HG03060 (cell line): ENCODE results near the gene ZNF784.

Experiments used
- ATAC-seq: cut with Tn5 transposase; IDR thresholded peaks from one replicate; pipeline ENCODE4 v1.9.1; 2021; ENCODE audit warnings: low read depth, moderate number of reproducible peaks; ENCODE audit not compliant: unreplicated experiment

Gene ZNF784

DNA sequence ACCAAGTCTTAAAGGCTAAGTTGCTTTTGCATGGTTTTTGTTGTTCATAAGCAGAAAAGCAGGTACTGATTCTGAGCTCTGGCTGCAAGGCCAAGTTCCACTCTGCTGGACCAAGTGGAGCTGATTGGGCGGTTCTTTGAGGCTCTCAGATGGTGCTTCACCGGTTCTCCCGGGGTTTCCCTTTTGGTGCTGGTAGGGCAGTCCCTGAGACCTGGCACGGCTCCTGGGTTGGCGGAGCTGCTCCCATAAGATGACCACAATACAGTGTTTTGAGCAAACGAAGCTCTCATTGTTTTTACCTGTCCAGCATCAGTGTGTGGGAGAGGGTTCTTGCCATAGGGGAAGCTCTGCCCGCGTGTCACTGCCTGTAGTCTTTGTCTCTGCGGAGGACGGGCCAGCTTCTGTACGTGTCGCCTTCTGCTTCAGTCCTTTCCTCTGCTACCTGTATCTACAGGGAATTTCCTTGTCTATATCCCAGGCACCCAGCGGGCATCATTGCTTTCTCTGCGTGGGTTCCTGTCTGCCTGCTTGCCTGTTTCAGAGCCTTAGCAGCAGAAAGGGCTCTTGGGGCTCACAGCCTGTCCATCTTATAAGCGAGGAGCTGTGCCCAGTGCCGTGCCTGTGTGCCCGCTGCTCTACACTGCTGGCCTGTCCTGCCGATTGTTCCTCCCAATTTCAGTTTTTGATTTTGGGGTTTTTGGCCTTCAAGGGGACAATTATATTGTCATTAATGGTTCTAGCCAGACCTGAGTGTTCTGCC is 32.8 kb upstream of the ZNF784 start:
- ATAC-seq, result no peak

DNA sequence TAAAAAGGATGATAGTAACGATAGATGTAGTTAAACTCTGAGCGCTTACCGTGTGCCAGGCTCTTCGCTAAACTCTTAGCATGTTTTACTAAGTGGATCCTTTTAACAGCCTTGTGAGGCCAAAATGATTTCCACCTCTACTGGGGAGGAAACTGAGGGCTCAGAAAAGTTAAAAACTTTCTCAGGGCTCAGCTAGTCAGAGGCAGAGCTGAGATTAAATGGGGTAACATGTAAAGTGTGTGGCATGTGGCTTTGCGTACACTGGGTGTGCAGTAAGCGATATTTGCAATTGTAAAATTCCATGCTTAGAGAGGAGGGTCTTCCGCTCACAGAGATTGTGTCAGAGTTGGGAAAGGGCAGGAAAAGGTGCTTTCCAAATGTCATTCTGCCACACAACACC is 32.2 kb upstream of the ZNF784 start:
- no peak for ATAC-seq

GRCh38 chr19:55655648-55656040 is 31.3 kb upstream of the ZNF784 start:
- no peak for ATAC-seq

GRCh38 chr19:55654868-55655647 is 30.7 kb upstream of the ZNF784 start, which contains the start of gene U2AF2:
Gene U2AF2, plus strand, starts transcription at chr19:55655035. Its CDS starts 70 bp downstream, at chr19:55655105.
- peak; percentile 16 for ATAC-seq

- ATAC-seq, result peak; percentile 38
Measured at GRCh38 chr19:55654323-55654867, 30.0 kb upstream of the ZNF784 start.

- ATAC-seq, result peak; percentile 45
Measured at GRCh38 chr19:55653651-55654322, 29.4 kb upstream of the ZNF784 start.

DNA sequence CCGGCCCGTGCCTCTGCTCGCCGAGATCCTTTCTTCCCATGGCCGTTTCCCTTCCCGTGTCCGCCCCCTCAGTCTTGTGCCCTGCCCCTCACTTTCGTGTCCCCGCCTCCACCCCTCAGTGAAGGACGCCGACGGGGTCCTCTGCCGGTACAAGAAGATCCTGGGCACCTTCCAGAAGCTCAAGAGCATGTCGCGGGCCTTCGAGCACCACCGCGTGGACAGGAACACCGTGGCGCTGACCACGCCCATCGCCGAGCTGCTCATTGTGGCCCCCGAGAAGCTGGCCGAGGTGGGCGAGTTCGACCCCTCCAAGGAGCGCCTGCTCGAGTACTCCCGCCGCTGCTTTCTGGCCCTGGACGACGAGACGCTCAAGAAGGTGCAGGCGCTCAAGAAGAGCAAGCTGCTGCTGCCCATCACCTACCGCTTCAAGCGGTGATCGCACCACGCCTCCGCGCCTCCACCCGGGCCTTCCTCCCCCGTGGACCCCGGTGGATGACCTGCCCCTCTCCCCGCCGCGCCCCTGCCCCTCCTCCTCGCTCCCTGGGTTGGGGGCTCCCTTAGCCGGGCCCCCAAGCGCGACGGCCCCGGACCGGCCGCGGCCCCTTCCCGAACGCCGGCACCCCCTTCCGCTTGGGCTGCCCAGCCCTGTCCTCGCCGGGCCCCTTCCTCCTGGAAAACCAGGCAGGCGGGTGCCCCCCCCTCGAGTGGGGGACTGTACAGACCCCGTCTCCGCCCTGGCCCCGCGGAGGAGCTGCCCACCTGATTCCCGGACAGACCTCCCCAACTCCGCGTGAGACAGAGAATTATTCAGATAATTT is 28.2 kb upstream of the ZNF784 start:
- ATAC-seq, result no peak

GRCh38 chr19:55651236-55651635 is 26.9 kb upstream of the ZNF784 start:
- no peak for ATAC-seq

DNA sequence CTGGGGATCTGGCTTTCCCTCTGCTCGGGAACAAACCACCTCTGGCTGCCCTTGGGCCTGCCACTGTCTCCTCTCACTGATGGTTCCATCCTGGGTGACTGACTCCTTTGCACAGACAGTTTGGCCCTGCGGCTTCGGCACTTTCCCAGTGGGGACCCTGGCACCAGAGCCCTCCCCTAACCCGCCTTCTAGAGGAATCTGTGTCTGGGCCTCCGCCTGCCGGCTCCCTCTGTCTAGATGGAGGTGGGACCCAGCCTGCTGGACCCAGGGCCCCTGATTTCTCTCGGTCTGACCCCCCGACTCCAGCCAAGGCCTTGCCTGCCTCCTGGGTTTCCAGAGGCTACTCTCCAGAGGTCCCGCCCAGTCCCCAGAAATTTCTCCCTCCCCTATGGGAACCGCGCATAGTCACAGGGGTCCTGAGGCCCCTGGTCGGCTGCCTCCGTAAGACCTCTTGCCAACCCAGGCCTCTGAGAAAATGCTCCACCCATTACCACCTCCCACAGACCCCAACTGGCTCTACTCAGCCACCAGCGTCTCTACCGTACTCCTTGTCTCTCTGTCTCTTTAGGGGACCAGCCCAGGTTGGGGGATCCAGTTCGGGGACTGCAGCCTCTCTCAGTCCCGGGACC is 26.4 kb upstream of the ZNF784 start:
- ATAC-seq, result no peak

- no peak for ATAC-seq
Measured at GRCh38 chr19:55650126-55650557, 25.8 kb upstream of the ZNF784 start.

GRCh38 chr19:55649268-55650125 is 25.1 kb upstream of the ZNF784 start:
- no peak for ATAC-seq

DNA sequence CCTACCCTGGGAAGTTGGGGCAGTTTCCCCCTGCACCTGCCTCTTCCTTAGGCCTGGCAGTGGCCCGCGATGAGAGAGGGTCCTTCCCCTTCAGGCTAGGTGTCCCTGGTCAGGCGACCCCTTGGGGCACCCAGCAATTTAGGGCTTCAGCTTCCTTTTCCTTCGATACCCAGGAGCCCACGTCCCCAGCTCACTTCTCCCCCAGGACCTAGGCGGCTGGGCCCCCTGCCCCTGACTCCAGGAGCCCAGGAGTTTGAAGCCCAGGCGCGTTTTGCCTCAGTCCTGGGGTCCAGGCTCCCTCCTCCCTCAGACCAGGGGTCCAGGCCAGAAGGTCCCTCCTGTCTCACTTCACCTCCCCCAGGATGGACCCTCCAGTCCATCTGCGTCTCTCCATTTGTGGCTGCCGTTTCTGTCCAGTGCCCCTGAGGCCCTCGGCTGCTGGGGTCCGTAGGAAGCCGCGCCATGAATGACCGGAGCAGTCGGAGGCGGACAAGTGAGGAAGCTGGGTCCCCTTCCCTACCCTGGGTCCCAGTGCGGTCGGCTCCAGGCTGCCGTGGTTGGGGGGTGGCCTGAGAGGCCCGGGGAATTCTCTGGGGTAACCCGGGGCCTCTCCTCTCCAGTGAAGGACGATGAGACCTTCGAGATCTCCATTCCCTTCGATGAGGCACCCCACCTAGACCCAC is 24.4 kb upstream of the ZNF784 start:
- no peak for ATAC-seq

- no peak for ATAC-seq
Measured at GRCh38 chr19:55647732-55648584, 23.6 kb upstream of the ZNF784 start, which contains the start of gene CCDC106. Gene CCDC106, plus strand, starts transcription at chr19:55648212. Its CDS starts 835 bp downstream, at chr19:55649047.

- ATAC-seq, result no peak
Measured at GRCh38 chr19:55646889-55647731, 22.7 kb upstream of the ZNF784 start.

DNA sequence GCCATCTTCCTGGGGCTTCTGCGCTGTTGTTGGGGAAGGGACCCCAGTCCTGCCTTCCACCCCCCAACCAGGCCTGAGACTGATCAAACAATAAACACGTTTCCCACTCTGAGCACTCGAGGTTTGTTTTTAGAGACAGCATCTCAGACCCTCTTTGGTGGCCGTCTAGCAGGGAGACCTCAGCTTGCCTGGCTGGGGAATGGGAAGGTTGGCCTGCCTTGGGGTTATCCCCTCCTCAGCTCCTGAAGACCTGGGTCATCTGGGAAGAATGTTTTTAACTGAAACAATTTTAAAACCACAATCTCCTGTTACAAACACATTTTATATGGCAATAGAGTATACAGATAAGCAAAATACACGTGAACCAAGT is 21.1 kb upstream of the ZNF784 start:
- ATAC-seq, result no peak

DNA sequence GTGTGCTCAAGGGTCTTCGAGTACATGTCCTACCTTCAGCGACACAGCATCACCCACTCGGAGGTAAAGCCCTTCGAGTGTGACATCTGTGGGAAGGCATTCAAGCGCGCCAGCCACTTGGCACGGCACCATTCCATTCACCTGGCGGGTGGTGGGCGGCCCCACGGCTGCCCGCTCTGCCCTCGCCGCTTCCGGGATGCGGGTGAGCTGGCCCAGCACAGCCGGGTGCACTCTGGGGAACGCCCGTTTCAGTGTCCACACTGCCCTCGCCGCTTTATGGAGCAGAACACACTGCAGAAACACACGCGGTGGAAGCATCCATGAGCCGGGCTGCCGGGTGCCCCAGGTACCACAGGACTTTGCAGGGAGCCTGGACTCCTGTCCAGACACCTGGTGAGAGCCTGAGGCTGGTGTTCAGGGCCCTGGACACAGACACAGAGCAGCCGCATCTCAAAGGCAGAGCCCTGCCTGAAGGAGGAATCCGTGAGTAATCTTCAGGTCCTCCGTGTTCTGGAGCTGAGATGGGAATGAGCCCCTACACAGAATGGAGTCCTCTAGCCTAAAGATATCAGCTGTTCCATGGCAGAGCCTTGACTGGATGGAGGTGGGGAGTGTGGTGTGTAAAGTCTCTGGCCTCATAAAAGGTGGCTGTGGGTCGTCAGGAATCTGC is 20.6 kb upstream of the ZNF784 start:
- ATAC-seq, result no peak
